Measurements from ENCODE around the gene SLC25A23.
"Not testable (repeated sequence)": the region's sequence is repeated elsewhere in the genome, so short reads cannot be mapped to it uniquely, and the experiment has no call there.

SLC25A23 gene

DNA sequence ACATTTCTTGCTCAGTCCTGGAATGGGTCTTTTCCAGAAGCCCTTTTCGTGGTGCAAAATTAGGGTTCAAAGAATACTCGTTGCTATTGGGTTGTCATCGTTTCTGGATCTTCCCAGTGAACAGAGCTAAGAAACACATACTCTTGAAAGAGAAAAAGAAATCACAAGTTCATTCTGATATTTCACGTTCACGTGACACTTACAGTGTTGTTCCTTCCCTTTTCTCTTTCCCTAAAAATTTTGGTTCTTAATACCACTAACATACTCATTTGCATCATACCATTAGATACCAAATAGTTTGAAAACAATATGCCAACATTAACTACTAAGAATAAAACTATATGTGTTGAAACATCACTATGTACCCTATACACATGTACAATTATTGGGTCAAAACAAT, 53.2 kb downstream of the SLC25A23 start:
- no peak overlapping the region for H3K4me3 ChIP-seq (ENCODE audit: low read depth, low read length)
- TF ChIP-seq, protein P1, sequence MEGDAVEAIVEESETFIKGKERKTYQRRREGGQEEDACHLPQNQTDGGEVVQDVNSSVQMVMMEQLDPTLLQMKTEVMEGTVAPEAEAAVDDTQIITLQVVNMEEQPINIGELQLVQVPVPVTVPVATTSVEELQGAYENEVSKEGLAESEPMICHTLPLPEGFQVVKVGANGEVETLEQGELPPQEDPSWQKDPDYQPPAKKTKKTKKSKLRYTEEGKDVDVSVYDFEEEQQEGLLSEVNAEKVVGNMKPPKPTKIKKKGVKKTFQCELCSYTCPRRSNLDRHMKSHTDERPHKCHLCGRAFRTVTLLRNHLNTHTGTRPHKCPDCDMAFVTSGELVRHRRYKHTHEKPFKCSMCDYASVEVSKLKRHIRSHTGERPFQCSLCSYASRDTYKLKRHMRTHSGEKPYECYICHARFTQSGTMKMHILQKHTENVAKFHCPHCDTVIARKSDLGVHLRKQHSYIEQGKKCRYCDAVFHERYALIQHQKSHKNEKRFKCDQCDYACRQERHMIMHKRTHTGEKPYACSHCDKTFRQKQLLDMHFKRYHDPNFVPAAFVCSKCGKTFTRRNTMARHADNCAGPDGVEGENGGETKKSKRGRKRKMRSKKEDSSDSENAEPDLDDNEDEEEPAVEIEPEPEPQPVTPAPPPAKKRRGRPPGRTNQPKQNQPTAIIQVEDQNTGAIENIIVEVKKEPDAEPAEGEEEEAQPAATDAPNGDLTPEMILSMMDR (IDR thresholded peaks at IDR 0.05; ENCODE audit: low read depth, low read length) = no peak
- TF ChIP-seq, protein P2, sequence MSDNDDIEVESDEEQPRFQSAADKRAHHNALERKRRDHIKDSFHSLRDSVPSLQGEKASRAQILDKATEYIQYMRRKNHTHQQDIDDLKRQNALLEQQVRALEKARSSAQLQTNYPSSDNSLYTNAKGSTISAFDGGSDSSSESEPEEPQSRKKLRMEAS (IDR thresholded peaks at IDR 0.05; ENCODE audit: low read depth, low read length) = no peak
- no peak for TF ChIP-seq POLR2A (IDR thresholded peaks at IDR 0.05; ENCODE audit: extremely low read depth, insufficient read length)
- no peak for TF ChIP-seq MYC (IDR thresholded peaks at IDR 0.05; ENCODE audit: low read depth, low read length)
- no peak for DNase-seq (ENCODE audit: low read depth)

DNA sequence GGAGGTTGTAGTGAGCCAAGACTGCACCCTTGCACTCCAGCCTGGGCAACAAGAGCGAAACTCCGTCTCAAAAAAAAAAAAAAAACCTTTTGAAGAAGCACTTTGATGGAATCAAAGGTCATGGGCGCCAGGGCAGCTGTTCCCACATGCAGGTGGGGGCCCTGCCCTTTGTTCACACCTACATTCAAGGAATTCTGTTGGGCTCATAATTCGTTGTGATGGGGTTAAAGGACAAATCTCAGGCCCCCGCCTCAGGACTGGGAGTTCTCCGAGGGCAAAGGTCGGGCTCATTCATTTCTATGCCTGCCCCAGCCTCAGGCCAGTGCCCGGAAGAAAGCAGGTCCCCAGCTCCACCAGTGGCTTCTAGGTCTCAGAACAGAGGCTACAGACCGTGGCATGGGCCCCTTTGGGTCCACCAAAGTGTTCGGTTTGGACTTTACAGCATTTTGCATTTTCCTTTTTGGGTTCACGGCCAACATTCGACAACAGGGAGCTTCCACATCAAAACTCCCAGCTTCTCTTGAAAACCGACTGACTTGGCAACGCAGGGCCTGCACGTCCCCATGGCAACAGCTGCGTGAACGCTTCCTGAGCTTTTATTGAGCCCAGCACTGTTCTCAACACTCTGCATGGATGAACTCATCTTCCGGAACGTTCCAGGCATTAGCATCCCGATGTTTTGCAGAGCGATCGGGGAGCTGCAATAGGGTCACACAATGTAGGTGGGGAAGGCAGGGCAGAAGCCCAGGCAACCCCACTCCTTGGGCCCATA, 56.6 kb downstream of the SLC25A23 start:
- TF ChIP-seq, protein P2 (IDR thresholded peaks at IDR 0.05; ENCODE audit: low read depth, low read length) = no peak
- TF ChIP-seq, protein P1 (IDR thresholded peaks at IDR 0.05; ENCODE audit: low read depth, low read length) = no peak
- TF ChIP-seq MYC (IDR thresholded peaks at IDR 0.05; ENCODE audit: low read depth, low read length) (no peak), POLR2A (IDR thresholded peaks at IDR 0.05; ENCODE audit: extremely low read depth, insufficient read length) (no peak)
- no peak overlapping the region for H3K4me3 ChIP-seq (ENCODE audit: low read depth, low read length)
- DNase-seq (ENCODE audit: low read depth) = no peak

DNA sequence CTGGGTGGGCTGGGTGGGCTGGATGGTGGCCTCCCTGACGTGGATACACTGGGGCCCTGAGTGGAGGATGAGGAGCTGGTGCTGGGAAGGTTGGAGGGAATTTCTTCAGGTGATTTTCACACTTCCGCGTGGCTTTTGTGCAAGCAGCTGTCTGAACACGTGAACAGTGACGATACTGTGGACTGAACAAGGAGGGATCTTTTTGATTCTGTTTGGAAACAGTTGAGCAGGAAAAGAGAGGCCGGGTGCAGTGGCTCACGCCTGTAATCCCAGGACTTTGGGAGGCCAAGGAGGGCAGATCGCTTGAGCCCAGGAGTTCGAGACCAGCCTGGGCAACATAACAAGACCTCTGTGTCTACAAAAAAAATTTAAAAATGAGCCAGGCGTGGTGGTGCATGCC, 57.5 kb downstream of the SLC25A23 start:
- TF ChIP-seq, protein P1 (IDR thresholded peaks at IDR 0.05; ENCODE audit: low read depth, low read length) = no peak
- TF ChIP-seq POLR2A (IDR thresholded peaks at IDR 0.05; ENCODE audit: extremely low read depth, insufficient read length) (no peak), MYC (IDR thresholded peaks at IDR 0.05; ENCODE audit: low read depth, low read length) (no peak)
- TF ChIP-seq, protein P2 (IDR thresholded peaks at IDR 0.05; ENCODE audit: low read depth, low read length) = no peak
- H3K4me3 ChIP-seq (ENCODE audit: low read depth, low read length) = no peak overlapping the region
- no peak for DNase-seq (ENCODE audit: low read depth)

DNA sequence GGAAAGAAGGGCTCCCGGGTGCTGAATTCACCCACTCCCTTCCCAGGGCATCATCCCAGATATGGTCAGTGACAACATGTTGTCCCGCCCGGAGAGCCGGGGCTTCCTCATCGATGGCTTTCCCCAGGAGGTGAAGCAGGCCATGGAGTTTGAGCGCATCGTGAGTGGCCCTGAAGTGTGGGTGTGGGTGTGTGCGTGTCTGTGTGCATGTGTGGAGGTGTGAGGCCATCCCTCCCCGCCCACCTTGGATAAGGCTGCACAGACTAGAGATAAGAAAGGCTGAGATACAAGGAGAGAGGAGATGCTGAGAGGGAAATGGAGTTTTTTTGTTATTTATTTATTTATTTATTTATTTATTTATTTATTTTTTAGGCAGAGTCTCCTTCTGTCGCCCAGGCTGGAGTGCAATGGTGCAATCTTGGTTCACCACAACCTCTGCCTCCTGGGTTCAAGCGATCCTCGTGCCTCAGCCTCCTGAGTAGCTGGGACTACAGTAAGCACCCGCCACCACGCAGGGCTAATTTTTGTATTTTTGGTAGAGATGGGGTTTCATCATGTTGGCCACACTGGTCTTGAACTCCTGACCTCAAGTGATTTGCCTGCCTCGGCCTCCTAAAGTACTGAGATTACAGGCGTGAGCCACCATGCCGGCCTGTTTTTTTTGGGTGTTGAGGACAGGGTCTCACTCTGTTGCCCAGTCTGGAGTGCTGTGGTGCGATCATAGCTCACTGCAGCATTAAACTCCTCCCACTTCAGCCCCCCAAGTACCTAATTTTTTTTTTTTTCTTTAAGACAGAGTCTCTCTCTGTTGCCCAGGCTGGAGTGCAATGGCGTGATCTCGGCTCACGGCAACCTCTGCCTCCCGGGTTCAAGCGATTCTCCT, 59.3 kb downstream of the SLC25A23 start:
- H3K4me3 ChIP-seq (ENCODE audit: low read depth, low read length); DNase-seq (ENCODE audit: low read depth): not testable (repeated sequence)

DNA sequence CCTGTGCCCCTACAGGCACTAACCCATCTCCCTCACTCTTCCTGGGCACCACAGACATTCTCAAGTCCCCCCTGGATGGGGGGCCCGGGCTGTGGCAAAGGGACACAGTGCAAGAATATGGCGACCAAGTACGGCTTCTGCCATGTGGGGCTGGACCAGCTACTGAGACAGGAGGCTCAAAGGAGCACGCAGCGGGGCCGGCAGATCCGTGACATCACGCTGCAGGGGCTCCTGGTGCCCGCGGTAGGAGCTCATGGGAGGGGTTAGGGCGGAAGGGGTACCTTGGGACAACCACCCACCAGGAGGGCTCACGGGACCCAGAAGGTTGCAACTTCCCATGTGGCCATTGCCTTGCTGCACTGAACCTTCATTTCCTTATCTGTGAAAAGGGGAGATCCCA, 63.3 kb downstream of the SLC25A23 start:
- TF ChIP-seq, protein P1 (IDR thresholded peaks at IDR 0.05; ENCODE audit: low read depth, low read length) = no peak
- TF ChIP-seq MYC (IDR thresholded peaks at IDR 0.05; ENCODE audit: low read depth, low read length) (no peak), POLR2A (IDR thresholded peaks at IDR 0.05; ENCODE audit: extremely low read depth, insufficient read length) (no peak)
- TF ChIP-seq, protein P2 (IDR thresholded peaks at IDR 0.05; ENCODE audit: low read depth, low read length) = no peak
- no peak for DNase-seq (ENCODE audit: low read depth)
- no peak overlapping the region for H3K4me3 ChIP-seq (ENCODE audit: low read depth, low read length)

DNA sequence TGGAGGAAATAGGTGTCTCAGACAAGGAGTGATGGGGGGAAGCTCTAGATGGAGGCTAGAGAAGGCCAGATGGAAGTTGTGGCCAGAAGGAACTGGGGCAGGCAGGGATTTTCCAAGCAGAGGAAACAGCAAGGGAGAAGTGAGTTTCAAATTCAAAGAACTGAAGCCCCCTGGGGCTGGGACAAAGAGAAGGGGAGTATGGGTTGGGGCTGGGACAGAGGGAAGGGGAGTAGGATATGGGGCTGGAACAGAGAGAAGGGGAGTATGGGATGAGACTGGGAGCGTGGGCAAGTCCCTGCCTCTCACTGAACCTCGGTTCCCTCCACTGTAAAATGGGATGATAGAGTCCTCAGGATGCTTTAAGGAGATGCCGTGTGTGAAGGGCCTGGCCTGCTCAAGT, 64.8 kb downstream of the SLC25A23 start:
- no peak overlapping the region for H3K4me3 ChIP-seq (ENCODE audit: low read depth, low read length)
- DNase-seq (ENCODE audit: low read depth) = no peak
- TF ChIP-seq, protein P1 (IDR thresholded peaks at IDR 0.05; ENCODE audit: low read depth, low read length) = no peak
